Endothelial cell of umbilical vein (primary cell): ENCODE data around the gene ATG14. TPM values are rescaled to one million over a fixed set of nuclear protein-coding genes. Genes with fewer than 3 reads are reported as not detected.

Experiments used
- BruUV-seq: library from RNA; stranded (reverse); fragments of 400-500 nt; replicated peaks from 2 replicates; lab custom pipeline; 2021; lab: Mats Ljungman, UMichigan
- CTCF ChIA-PET: fragments of 300-600, 350-600 bp; sonication (Branson Sonifier 250); formaldehyde crosslinking; loops from one replicate; lab custom pipeline; 2021; ENCODE audit warnings: antibody characterized with exemption, inconsistent platforms; lab: Charles Lee
- POLR2A ChIA-PET: fragments of 300-600, 350-600 bp; sonication (Branson Sonifier 250); formaldehyde crosslinking; loops from one replicate; lab custom pipeline; 2021; ENCODE audit warnings: antibody characterized with exemption, inconsistent platforms; lab: Charles Lee
- DNase-seq: peaks from one replicate; pipeline ENCODE4 v3.0.0-alpha.2; 2011; ENCODE audit warnings: low read depth, low spot score
- FAIRE-seq: peaks from 2 replicates; lab custom pipeline; 2011; peaks lifted over from hg19 to GRCh38; lab: Jason Lieb, UNC
- H2AFZ ChIP-seq: 2 replicates; pipeline ENCODE4 v1.6.0; 2012; ENCODE audit warnings: low read depth, low read length, control low read depth, inconsistent platforms
- H3K27ac ChIP-seq: 2 replicates; pipeline ENCODE4 v1.5.1; 2011; ENCODE audit warnings: low read depth, mild to moderate bottlenecking, control low read depth, low read length, moderate library complexity; ENCODE audit not compliant: insufficient read depth
- H3K27me3 ChIP-seq, 2 experiments: 2 replicates each; pipeline versions ENCODE4 v1.6.0 to v1.6.1; 2011; ENCODE audit warnings: low read length in 2 of 2, mixed read lengths in 1 of 2; ENCODE audit not compliant: control insufficient read depth in 2 of 2, insufficient read depth in 2 of 2
- H3K36me3 ChIP-seq, 2 experiments: 2 replicates in 1 of 2; 3 replicates in 1 of 2; pipeline ENCODE4 v1.5.1; 2011; ENCODE audit warnings: low read length in 2 of 2, mild to moderate bottlenecking in 1 of 2, moderate library complexity in 1 of 2; ENCODE audit not compliant: control insufficient read depth in 2 of 2, insufficient read depth in 2 of 2; ENCODE audit errors: extremely low read depth in 1 of 2
- H3K4me1 ChIP-seq: 3 replicates; pipeline ENCODE4 v1.5.1; 2011; ENCODE audit warnings: mild to moderate bottlenecking, low read length; ENCODE audit not compliant: control insufficient read depth, insufficient read depth; ENCODE audit errors: extremely low read depth
- H3K4me2 ChIP-seq: 2 replicates; pipeline ENCODE4 v1.6.1; 2011; ENCODE audit warnings: low read length, control low read depth, mixed read lengths; ENCODE audit not compliant: insufficient read depth
- H3K4me3 ChIP-seq, 3 experiments: fragments of 200-600 bp in 1 of 3; sonication (generic), shearing (Covaris generic) in 1 of 3; replicated peaks in 1 of 3; 2 replicates each; pipeline ENCODE4 v1.5.1; 2011 to 2016; ENCODE audit warnings: control low read depth in 3 of 3, low read length in 3 of 3, mild to moderate bottlenecking in 2 of 3, inconsistent platforms in 1 of 3, low read depth in 1 of 3, moderate library complexity in 1 of 3; ENCODE audit not compliant: insufficient read depth in 1 of 3
- H3K79me2 ChIP-seq: 2 replicates; pipeline ENCODE4 v1.6.0; 2012; ENCODE audit warnings: low read length, inconsistent platforms; ENCODE audit not compliant: control insufficient read depth, insufficient read depth
- H3K9ac ChIP-seq: replicated peaks from 2 replicates; pipeline ENCODE3; 2011; ENCODE audit warnings: low read length, control low read depth; ENCODE audit not compliant: insufficient read depth; ENCODE audit errors: extremely low read depth
- H3K9me1 ChIP-seq: replicated peaks from 3 replicates; pipeline ENCODE4 v1.6.0; 2011; ENCODE audit warnings: mild to moderate bottlenecking, low read length; ENCODE audit not compliant: control insufficient read depth, insufficient read depth; ENCODE audit errors: extremely low read depth
- H3K9me3 ChIP-seq: replicated peaks from 2 replicates; pipeline ENCODE4 v1.5.1; 2012; ENCODE audit warnings: low read length, inconsistent platforms; ENCODE audit not compliant: control insufficient read depth, insufficient read depth
- H4K20me1 ChIP-seq: replicated peaks from 2 replicates; pipeline ENCODE3; 2011; ENCODE audit warnings: mild to moderate bottlenecking, low read length; ENCODE audit not compliant: control insufficient read depth, insufficient read depth; ENCODE audit errors: extremely low read depth
- CTCF ChIP-seq, 2 donors: IDR thresholded peaks; 1 replicate in 1 of 2; 2 replicates in 1 of 2; pipeline ENCODE4 v1.5.1; 2011; ENCODE audit warnings: low read length in 2 of 2, mild to moderate bottlenecking in 2 of 2, moderate library complexity in 2 of 2, control low read depth in 1 of 2, inconsistent platforms in 1 of 2, low read depth in 1 of 2; ENCODE audit not compliant: insufficient read depth in 1 of 2; ENCODE audit errors: extremely low read depth in 1 of 2
- EZH2 ChIP-seq: IDR thresholded peaks from 2 replicates; pipeline ENCODE4 v1.6.1; 2012; ENCODE audit warnings: borderline replicate concordance, low read depth, mild to moderate bottlenecking, moderate library complexity, low read length, inconsistent platforms; ENCODE audit not compliant: severe bottlenecking
- FOS ChIP-seq: IDR thresholded peaks from 2 replicates; pipeline ENCODE4 v1.6.1; 2011; ENCODE audit warnings: mild to moderate bottlenecking, low read length, moderate library complexity, borderline replicate concordance; ENCODE audit not compliant: insufficient read depth
- GATA2 ChIP-seq: IDR thresholded peaks from 2 replicates; pipeline ENCODE4 v1.7.0; 2011; ENCODE audit warnings: low read depth, mild to moderate bottlenecking, moderate library complexity, mixed read lengths, low read length; ENCODE audit not compliant: insufficient read length, insufficient read depth
- JUN ChIP-seq: IDR thresholded peaks from 2 replicates; pipeline ENCODE4 v1.6.1; 2011; ENCODE audit warnings: borderline replicate concordance, low read depth; ENCODE audit not compliant: insufficient read length, insufficient read depth
- MAX ChIP-seq: IDR thresholded peaks from 2 replicates; pipeline ENCODE4 v1.6.1; 2011; ENCODE audit not compliant: insufficient read depth, insufficient read length
- MYC ChIP-seq: IDR thresholded peaks from one replicate; pipeline ENCODE4 v1.6.1; 2011; ENCODE audit warnings: mild to moderate bottlenecking, low read depth, low read length
- POLR2A ChIP-seq: IDR thresholded peaks from 2 replicates; pipeline ENCODE4 v1.6.1; 2012; ENCODE audit warnings: low read depth, mild to moderate bottlenecking, control low read depth, low read length
- POLR2AphosphoS5 ChIP-seq: IDR thresholded peaks from 2 replicates; pipeline ENCODE4 v1.6.1; 2012; ENCODE audit warnings: low read depth, mild to moderate bottlenecking, control low read depth, low read length, moderate library complexity; ENCODE audit not compliant: insufficient read depth
- dilution Hi-C: fragments of 300-500 bp; cut with MboI; formaldehyde crosslinking; loops from one replicate; pipeline ENCODE4 v1.15.0; 2019; ENCODE audit warnings: low sequenced_read_pairs; ENCODE audit not compliant: extremely low pct_ligation_motif_present
- intact Hi-C: fragments of 100-400 bp; cut with micrococcal nuclease; formaldehyde crosslinking; loops from one replicate; pipeline ENCODE4 v1.10.0; 2022
- polyA plus RNA-seq, 4 experiments: library from polyadenylated mRNA; depleted of rRNA in 3 of 4; stranded (reverse) in 3 of 4; unstranded in 1 of 4; fragments of >200 nt; gene quantifications; 2 replicates each; pipeline versions ENCODE4 v1.2.1 to v1.2.3, GENCODE V29; 2011 to 2012; ENCODE audit warnings: missing spikeins in 1 of 4
- total RNA-seq: library from RNA; stranded (reverse); gene quantifications from 2 replicates; pipeline ENCODE4 v1.2.3, GENCODE V29; 2021

The ATG14 gene
- total and polyA plus RNA-seq, 2 donors (not counting 3 experiments of a cell fraction or from before 2014, with no cell fraction given) = 5.9 to 10.0 TPM

GRCh38 chr14:55427439-55427838, 15.8 kb upstream of the ATG14 start:
- Histone ChIP-seq H3K9ac (no peak overlapping the region), H3K27me3 (peaks cover 0 to 4% of the 10 kb centered on the region in 2 experiments), H3K4me2 (no peak overlapping the region), H3K4me3 (no peak overlapping the region), H4K20me1 (no peaks in the 10 kb centered on the region), H3K27ac (no peak overlapping the region), H3K36me3 (no peaks in the 10 kb centered on the region), H2AFZ (no peak overlapping the region), H3K4me1 (no peaks in the 10 kb centered on the region), H3K9me1 (no peaks in the 10 kb centered on the region), H3K79me2 (no peaks in the 10 kb centered on the region), H3K9me3 (no peaks in the 10 kb centered on the region)
- FAIRE-seq (no peak), DNase-seq (no peak)
- ChIA-PET CTCF (interaction anchor here (0.7 to 6.7 kb wide), 10 partner anchors 10 to 214 kb away, joined by 3 to 38 read pairs (median 5); partner anchors contain the start of genes FBXO34 and TBPL2), POLR2A (no interaction called here)
- dilution Hi-C loops = no loop called here
- intact Hi-C loops = no loop called here
- no TSS peak for BruUV-seq
- no peak for TF ChIP-seq GATA2
- TF ChIP-seq POLR2AphosphoS5 = no peak
- TF ChIP-seq CTCF (IDR thresholded peaks at IDR 0.05; ENCODE audit: extremely low read depth in 1 of 2, insufficient read depth in 1 of 2, low read depth in 1 of 2, low read length in 2 of 2) = no peak
- no peak for TF ChIP-seq POLR2A
- no peak for TF ChIP-seq MYC
- TF ChIP-seq JUN = no peak
- TF ChIP-seq MAX = no peak
- no peak for TF ChIP-seq EZH2
- TF ChIP-seq FOS = no peak
